Prostate gland (tissue), 2 donors: ENCODE data around the gene KCTD3.

Experiments used
- POLR2AphosphoS5 ChIP-seq: sonication (generic); formaldehyde crosslinking; IDR thresholded peaks from one replicate; pipeline ENCODE4 v1.6.1; 2017; ENCODE audit warnings: antibody characterized with exemption
- TF ChIP-seq, protein P1 (sequence below), 4 experiments: fragments of 200-600 bp in 2 of 4; fragments of 450-650 bp in 2 of 4; sonication (generic) in 2 of 4; IDR thresholded peaks; 1 replicate in 3 of 4; 2 replicates in 1 of 4; pipeline ENCODE4 v1.5.1; 2016 to 2019; ENCODE audit warnings: antibody characterized with exemption in 4 of 4, mild to moderate bottlenecking in 2 of 4, moderate library complexity in 2 of 4

DNA sequence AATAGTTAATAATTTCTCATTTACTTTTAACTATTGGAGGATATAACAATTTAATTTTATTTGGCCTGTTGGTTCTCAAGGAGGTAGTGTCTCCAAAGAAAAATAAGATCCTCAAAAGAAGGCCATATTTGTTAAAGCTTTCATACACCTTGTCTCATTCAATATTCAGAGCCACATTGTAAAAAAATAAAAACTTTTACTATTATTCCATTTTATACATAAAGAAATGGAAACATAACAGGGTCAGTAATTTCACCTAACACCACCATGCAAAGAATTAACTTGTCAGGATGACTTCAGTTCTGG lies 40.3 kb upstream of the KCTD3 start:
- no peak for TF ChIP-seq POLR2AphosphoS5
- TF ChIP-seq, protein P1, sequence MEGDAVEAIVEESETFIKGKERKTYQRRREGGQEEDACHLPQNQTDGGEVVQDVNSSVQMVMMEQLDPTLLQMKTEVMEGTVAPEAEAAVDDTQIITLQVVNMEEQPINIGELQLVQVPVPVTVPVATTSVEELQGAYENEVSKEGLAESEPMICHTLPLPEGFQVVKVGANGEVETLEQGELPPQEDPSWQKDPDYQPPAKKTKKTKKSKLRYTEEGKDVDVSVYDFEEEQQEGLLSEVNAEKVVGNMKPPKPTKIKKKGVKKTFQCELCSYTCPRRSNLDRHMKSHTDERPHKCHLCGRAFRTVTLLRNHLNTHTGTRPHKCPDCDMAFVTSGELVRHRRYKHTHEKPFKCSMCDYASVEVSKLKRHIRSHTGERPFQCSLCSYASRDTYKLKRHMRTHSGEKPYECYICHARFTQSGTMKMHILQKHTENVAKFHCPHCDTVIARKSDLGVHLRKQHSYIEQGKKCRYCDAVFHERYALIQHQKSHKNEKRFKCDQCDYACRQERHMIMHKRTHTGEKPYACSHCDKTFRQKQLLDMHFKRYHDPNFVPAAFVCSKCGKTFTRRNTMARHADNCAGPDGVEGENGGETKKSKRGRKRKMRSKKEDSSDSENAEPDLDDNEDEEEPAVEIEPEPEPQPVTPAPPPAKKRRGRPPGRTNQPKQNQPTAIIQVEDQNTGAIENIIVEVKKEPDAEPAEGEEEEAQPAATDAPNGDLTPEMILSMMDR (IDR thresholded peaks at IDR 0.05): no peak
